Urothelium cell line (cell line): Measurements from ENCODE around the gene DNAH6.

Experiments used
- DNase-seq: peaks from one replicate; pipeline ENCODE4 v3.0.0; 2011; ENCODE audit warnings: low spot score, mixed read lengths
- FAIRE-seq: peaks from 2 replicates; lab custom pipeline; 2011; peaks lifted over from hg19 to GRCh38; lab: Jason Lieb, UNC

DNAH6 gene

GRCh38 chr2:84619794-84620371 lies 103.6 kb downstream of the DNAH6 start:
- FAIRE-seq (no peak), DNase-seq (no peak)

- no peak for FAIRE-seq
- no peak for DNase-seq
These were observed 112.2 kb downstream of the DNAH6 start for GRCh38 chr2:84628486-84628885.

- DNase-seq, result no peak
- FAIRE-seq, result no peak
These were observed 113.3 kb downstream of the DNAH6 start for GRCh38 chr2:84629550-84629949.

GRCh38 chr2:84631047-84631446 lies 114.7 kb downstream of the DNAH6 start:
- FAIRE-seq (peak; percentile 86), DNase-seq (peak; percentile 65)

GRCh38 chr2:84631985-84632384 lies 115.7 kb downstream of the DNAH6 start:
- FAIRE-seq (no peak), DNase-seq (no peak)

- DNase-seq (no peak), FAIRE-seq (peak; percentile 20)
These were observed 120.0 kb downstream of the DNAH6 start for GRCh38 chr2:84636080-84636971.

- DNase-seq (no peak), FAIRE-seq (no peak)
These were observed 123.5 kb downstream of the DNAH6 start for GRCh38 chr2:84639751-84640150.

GRCh38 chr2:84640411-84640810 lies 124.1 kb downstream of the DNAH6 start:
- FAIRE-seq (no peak), DNase-seq (no peak)

GRCh38 chr2:84641021-84641420 lies 124.7 kb downstream of the DNAH6 start:
- no peak for FAIRE-seq

GRCh38 chr2:84643991-84644390 lies 127.7 kb downstream of the DNAH6 start:
- FAIRE-seq (no peak), DNase-seq (no peak)

More at GRCh38 chr2:84641021-84641420, 124.7 kb downstream of the DNAH6 start:
- no peak for DNase-seq

GRCh38 chr2:84646514-84646913 lies 130.2 kb downstream of the DNAH6 start:
- DNase-seq, result no peak
- FAIRE-seq, result no peak

GRCh38 chr2:84647267-84647666 lies 131.0 kb downstream of the DNAH6 start:
- DNase-seq, result no peak
- FAIRE-seq, result no peak

- FAIRE-seq (no peak), DNase-seq (no peak)
These were observed 132.8 kb downstream of the DNAH6 start for GRCh38 chr2:84649058-84649457.

- FAIRE-seq, result no peak
These were observed 133.3 kb downstream of the DNAH6 start for GRCh38 chr2:84649487-84650142.

GRCh38 chr2:84652431-84652830 lies 136.1 kb downstream of the DNAH6 start:
- FAIRE-seq, result no peak

More at GRCh38 chr2:84649487-84650142, 133.3 kb downstream of the DNAH6 start:
- no peak for DNase-seq

GRCh38 chr2:84653302-84653701 lies 137.0 kb downstream of the DNAH6 start:
- FAIRE-seq, result no peak
- no peak for DNase-seq

More at GRCh38 chr2:84652431-84652830, 136.1 kb downstream of the DNAH6 start:
- DNase-seq, result no peak

GRCh38 chr2:84654414-84654813 lies 138.1 kb downstream of the DNAH6 start:
- FAIRE-seq, result no peak
- DNase-seq, result no peak

GRCh38 chr2:84669122-84669521 lies 152.8 kb downstream of the DNAH6 start:
- DNase-seq (no peak), FAIRE-seq (no peak)

- DNase-seq, result no peak
- no peak for FAIRE-seq
These were observed 157.8 kb downstream of the DNAH6 start for GRCh38 chr2:84674099-84674498.

GRCh38 chr2:84674586-84674985 lies 158.3 kb downstream of the DNAH6 start:
- no peak for FAIRE-seq
- no peak for DNase-seq

- FAIRE-seq (no peak), DNase-seq (no peak)
These were observed 160.0 kb downstream of the DNAH6 start for GRCh38 chr2:84676295-84676694.

GRCh38 chr2:84678214-84678613 lies 161.9 kb downstream of the DNAH6 start:
- DNase-seq (no peak), FAIRE-seq (no peak)
